SK-N-SH treated with all-trans-retinoic acid at 6 μM for 48 hours (cell line): Measurements from ENCODE around the gene ACLY.
A peak's percentile ranks its signal among the peaks of the same experiment; 100 is the strongest.

Experiments used
- ATAC-seq: fragments of 200-7000 bp; cut with Tn5 transposase; 3 replicates; pipeline ENCODE4 v1.9.1; 2020; ENCODE audit warnings: mild to moderate bottlenecking, moderate library complexity
- ARNTL ChIP-seq: fragments of 450-650 bp; formaldehyde crosslinking; IDR thresholded peaks from 2 replicates; pipeline ENCODE4 v1.5.0; 2020; ENCODE audit warnings: low read depth, mild to moderate bottlenecking, moderate library complexity, borderline replicate concordance
- BACH2 ChIP-seq: fragments of 250-450 bp; sonication (Bioruptor Pico); IDR thresholded peaks from 2 replicates; pipeline ENCODE4 v1.9.0; 2021; ENCODE audit warnings: mild to moderate bottlenecking, borderline replicate concordance
- CREB5 ChIP-seq: fragments of 250-450 bp; sonication (Bioruptor Pico); IDR thresholded peaks from 2 replicates; pipeline ENCODE4 v1.5.1; 2020; ENCODE audit warnings: low read depth, mild to moderate bottlenecking, moderate library complexity
- CSDC2 ChIP-seq: fragments of 250-450 bp; sonication (Bioruptor Pico); IDR thresholded peaks from 2 replicates; pipeline ENCODE4 v1.5.0; 2020; ENCODE audit warnings: mild to moderate bottlenecking, moderate library complexity
- CSRNP3 ChIP-seq: fragments of 250-450 bp; sonication (Bioruptor Pico); IDR thresholded peaks from 2 replicates; pipeline ENCODE4 v1.5.1; 2021; ENCODE audit warnings: mild to moderate bottlenecking, moderate library complexity
- ESRRG ChIP-seq: fragments of 250-450 bp; sonication (Bioruptor Pico); IDR thresholded peaks from 2 replicates; pipeline ENCODE4 v1.6.1; 2021; ENCODE audit warnings: mild to moderate bottlenecking
- GLIS3 ChIP-seq: fragments of 250-450 bp; sonication (Bioruptor Pico); IDR thresholded peaks from 2 replicates; pipeline ENCODE4 v1.5.0; 2020; ENCODE audit warnings: mild to moderate bottlenecking, moderate library complexity
- ISL1 ChIP-seq: fragments of 250-450 bp; sonication (Bioruptor Pico); IDR thresholded peaks from 2 replicates; pipeline ENCODE4 v2.1.2; 2022; ENCODE audit warnings: mild to moderate bottlenecking, moderate library complexity
- OSR1 ChIP-seq: fragments of 250-450 bp; sonication (Bioruptor Pico); IDR thresholded peaks from 2 replicates; pipeline ENCODE4 v1.8.0; 2022; ENCODE audit warnings: moderate library complexity, mild to moderate bottlenecking, inconsistent platforms
- POU6F1 ChIP-seq: fragments of 250-450 bp; sonication (Bioruptor Pico); IDR thresholded peaks from 2 replicates; pipeline ENCODE4 v1.8.0; 2021; ENCODE audit warnings: low read depth, mild to moderate bottlenecking, moderate library complexity, borderline replicate concordance
- PPARA ChIP-seq: fragments of 250-450 bp; sonication (Bioruptor Pico); IDR thresholded peaks from 2 replicates; pipeline ENCODE4 v1.5.0; 2020; ENCODE audit warnings: mild to moderate bottlenecking, borderline replicate concordance
- RARB ChIP-seq: fragments of 250-450 bp; sonication (Bioruptor Pico); IDR thresholded peaks from 2 replicates; pipeline ENCODE4 v1.8.0; 2021; ENCODE audit warnings: mild to moderate bottlenecking, moderate library complexity
- SNAI2 ChIP-seq: fragments of 250-450 bp; sonication (Bioruptor Pico); IDR thresholded peaks from 2 replicates; pipeline ENCODE4 v1.5.0; 2020; ENCODE audit warnings: mild to moderate bottlenecking, moderate library complexity
- TCF4 ChIP-seq: fragments of 250-450 bp; sonication (Bioruptor Pico); IDR thresholded peaks from 2 replicates; pipeline ENCODE4 v1.8.0; 2021; ENCODE audit warnings: mild to moderate bottlenecking, moderate library complexity, borderline replicate concordance
- TOX ChIP-seq: fragments of 250-450 bp; sonication (Bioruptor Pico); IDR thresholded peaks from 2 replicates; pipeline ENCODE4 v1.8.0; 2021; ENCODE audit warnings: mild to moderate bottlenecking, moderate library complexity, borderline replicate concordance
- TSHZ2 ChIP-seq: fragments of 250-450 bp; sonication (Bioruptor Pico); IDR thresholded peaks from 2 replicates; pipeline ENCODE4 v1.5.0; 2020; ENCODE audit warnings: mild to moderate bottlenecking, moderate library complexity
- ZC3H10 ChIP-seq: fragments of 250-450 bp; sonication (Bioruptor Pico); IDR thresholded peaks from 2 replicates; pipeline ENCODE4 v1.5.1; 2021; ENCODE audit warnings: mild to moderate bottlenecking, moderate library complexity
- ZFP3 ChIP-seq: fragments of 250-450 bp; sonication (Bioruptor Pico); IDR thresholded peaks from 2 replicates; pipeline ENCODE4 v1.5.0; 2020; ENCODE audit warnings: mild to moderate bottlenecking, moderate library complexity
- ZFP30 ChIP-seq: fragments of 450-650 bp; formaldehyde crosslinking; IDR thresholded peaks from 2 replicates; pipeline ENCODE4 v1.5.0; 2022; ENCODE audit warnings: mild to moderate bottlenecking, moderate library complexity
- ZNF565 ChIP-seq: fragments of 450-650 bp; formaldehyde crosslinking; conservative IDR thresholded peaks from 2 replicates; pipeline ENCODE4 v1.5.0; 2020; ENCODE audit warnings: low read depth, mild to moderate bottlenecking, moderate library complexity
- ZNF70 ChIP-seq: fragments of 450-650 bp; formaldehyde crosslinking; IDR thresholded peaks from 2 replicates; pipeline ENCODE4 v1.5.0; 2020; ENCODE audit warnings: mild to moderate bottlenecking, moderate library complexity
- TF ChIP-seq, protein P1 (sequence below): fragments of 250-450 bp; sonication (Bioruptor Pico); IDR thresholded peaks from 2 replicates; pipeline ENCODE4 v1.8.0; 2020; ENCODE audit warnings: mild to moderate bottlenecking, moderate library complexity, borderline replicate concordance

ACLY gene

DNA sequence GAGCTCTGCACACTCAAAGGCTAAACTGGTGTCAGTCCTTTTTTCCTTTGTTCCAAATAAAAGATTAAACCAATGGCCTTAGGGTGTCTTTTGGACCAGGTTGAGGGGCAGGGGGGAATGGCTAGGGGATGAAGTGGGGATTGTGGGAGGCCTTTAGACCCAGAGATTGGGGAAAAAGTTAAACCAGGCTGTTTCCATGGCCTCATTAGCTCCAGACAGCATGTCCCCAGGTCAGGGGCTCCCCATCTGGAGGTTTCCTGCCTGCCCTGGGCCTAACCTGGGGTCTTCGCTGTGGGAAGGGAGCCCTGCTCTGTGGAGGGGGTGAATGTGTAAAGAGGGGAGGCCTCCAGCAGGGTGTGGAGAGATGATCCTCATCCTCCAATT is 95.6 kb downstream of the ACLY start:
- TF ChIP-seq ZFP3 (CRISPR knock-in tag) (no peak), GLIS3 (no peak), TOX (CRISPR knock-in tag) (no peak), RARB (no peak), CSRNP3 (CRISPR knock-in tag) (no peak), PPARA (CRISPR knock-in tag) (no peak), ZNF565 (CRISPR knock-in tag) (no peak), ESRRG (CRISPR knock-in tag) (no peak), TCF4 (CRISPR knock-in tag) (no peak), ARNTL (CRISPR knock-in tag) (no peak), POU6F1 (CRISPR knock-in tag) (no peak), BACH2 (CRISPR knock-in tag) (no peak), ZC3H10 (no peak), CSDC2 (CRISPR knock-in tag) (no peak), ZNF70 (CRISPR knock-in tag) (no peak), OSR1 (CRISPR knock-in tag) (no peak), SNAI2 (CRISPR knock-in tag) (no peak), ISL1 (CRISPR knock-in tag) (no peak)
- TF ChIP-seq, protein P1, sequence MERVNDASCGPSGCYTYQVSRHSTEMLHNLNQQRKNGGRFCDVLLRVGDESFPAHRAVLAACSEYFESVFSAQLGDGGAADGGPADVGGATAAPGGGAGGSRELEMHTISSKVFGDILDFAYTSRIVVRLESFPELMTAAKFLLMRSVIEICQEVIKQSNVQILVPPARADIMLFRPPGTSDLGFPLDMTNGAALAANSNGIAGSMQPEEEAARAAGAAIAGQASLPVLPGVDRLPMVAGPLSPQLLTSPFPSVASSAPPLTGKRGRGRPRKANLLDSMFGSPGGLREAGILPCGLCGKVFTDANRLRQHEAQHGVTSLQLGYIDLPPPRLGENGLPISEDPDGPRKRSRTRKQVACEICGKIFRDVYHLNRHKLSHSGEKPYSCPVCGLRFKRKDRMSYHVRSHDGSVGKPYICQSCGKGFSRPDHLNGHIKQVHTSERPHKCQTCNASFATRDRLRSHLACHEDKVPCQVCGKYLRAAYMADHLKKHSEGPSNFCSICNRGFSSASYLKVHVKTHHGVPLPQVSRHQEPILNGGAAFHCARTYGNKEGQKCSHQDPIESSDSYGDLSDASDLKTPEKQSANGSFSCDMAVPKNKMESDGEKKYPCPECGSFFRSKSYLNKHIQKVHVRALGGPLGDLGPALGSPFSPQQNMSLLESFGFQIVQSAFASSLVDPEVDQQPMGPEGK (CRISPR knock-in tag), result no peak
- TF ChIP-seq, all 23 proteins: peak for 0
- peak; percentile 10; the same call in 2 of the 3 replicates for ATAC-seq

- no peak; the same call in none of the 3 replicates for ATAC-seq
Observed at GRCh38 chr17:41822216-41823140, 96.3 kb downstream of the ACLY start.

More at GRCh38 chr17:41822216-41823140, 96.3 kb downstream of the ACLY start:
- no peak for TF ChIP-seq GLIS3
- no peak for TF ChIP-seq PPARA (CRISPR knock-in tag)
- no peak for TF ChIP-seq RARB
- no peak for TF ChIP-seq TSHZ2 (CRISPR knock-in tag)
- no peak for TF ChIP-seq ESRRG (CRISPR knock-in tag)
- TF ChIP-seq BACH2 (CRISPR knock-in tag), result no peak
- no peak for TF ChIP-seq ZNF70 (CRISPR knock-in tag)
- TF ChIP-seq CSDC2 (CRISPR knock-in tag), result no peak
- no peak for TF ChIP-seq CREB5
- no peak for TF ChIP-seq TOX (CRISPR knock-in tag)
- TF ChIP-seq POU6F1 (CRISPR knock-in tag), result no peak
- TF ChIP-seq ZFP30, result no peak
- TF ChIP-seq, protein P1 (CRISPR knock-in tag), result no peak
- no peak for TF ChIP-seq ARNTL (CRISPR knock-in tag)
